ENCODE data around the gene CHRDL2. TPM values are rescaled to one million over a fixed set of nuclear protein-coding genes. Genes with fewer than 3 reads are reported as not detected.

Gene CHRDL2
- total RNA-seq, 3 donors from 2014 or later, result 4.2 TPM; not detected in 2

DNA sequence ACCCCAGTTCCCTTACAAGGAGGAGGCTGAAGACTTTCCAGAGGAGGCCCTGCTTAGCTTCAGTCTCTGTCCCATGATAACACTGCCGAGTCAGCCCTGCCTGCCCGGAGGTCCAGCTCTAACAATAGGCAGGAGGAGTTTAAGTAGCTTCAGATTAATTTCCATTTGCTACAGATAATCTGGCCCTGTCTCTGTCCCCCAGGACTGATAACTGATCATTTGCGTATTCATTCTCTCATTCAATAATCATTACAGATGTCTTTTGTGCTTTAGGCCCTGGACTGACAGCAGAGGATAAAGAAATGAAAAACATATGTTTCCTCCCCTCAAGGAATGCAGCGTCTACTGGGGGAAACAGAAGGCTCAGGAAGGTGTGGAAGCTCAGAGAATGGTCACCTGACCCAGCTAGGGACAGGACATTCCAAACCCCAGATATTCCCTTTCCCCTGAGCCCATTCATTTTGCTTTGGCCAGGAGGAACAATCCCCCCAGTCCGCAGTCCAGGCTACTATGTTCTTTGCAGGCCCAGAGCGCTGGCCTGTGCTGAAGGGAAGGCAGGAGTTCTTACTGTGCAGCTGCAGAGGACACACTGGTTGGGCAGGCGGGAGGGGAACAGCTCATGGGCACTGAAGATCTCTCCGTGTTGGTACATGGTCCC lies 20.8 kb downstream of the CHRDL2 start:
- no peaks in the 10 kb centered on the region for H3K27me3 ChIP-seq
- TF ChIP-seq POLR2A (IDR thresholded peaks at IDR 0.05) (no peak), POLR2AphosphoS5 (IDR thresholded peaks at IDR 0.05) (no peak), CTCF (IDR thresholded peaks at IDR 0.05) (no peak)
- peak overlapping the region in 1 of 2 donors; percentile 52 for H3K27ac ChIP-seq
- no peak overlapping the region for H3K4me3 ChIP-seq
- intact Hi-C loops (cut with DNase I; ENCODE audit: low total_unique reads), result no loop called here
- no peaks in the 10 kb centered on the region for H3K36me3 ChIP-seq
- H3K4me1 ChIP-seq, result no peaks in the 10 kb centered on the region
- no peaks in the 10 kb centered on the region for H3K9me3 ChIP-seq
- DNase-seq (ENCODE audit: low spot score in 2 of 2), result no peak

GRCh38 chr11:74709175-74709574 lies 22.1 kb downstream of the CHRDL2 start:
- TF ChIP-seq POLR2A (IDR thresholded peaks at IDR 0.05) (no peak), POLR2AphosphoS5 (IDR thresholded peaks at IDR 0.05) (no peak), CTCF (IDR thresholded peaks at IDR 0.05) (no peak)
- no peak overlapping the region for H3K27ac ChIP-seq
- intact Hi-C loops (cut with DNase I; ENCODE audit: low total_unique reads), result no loop called here

DNA sequence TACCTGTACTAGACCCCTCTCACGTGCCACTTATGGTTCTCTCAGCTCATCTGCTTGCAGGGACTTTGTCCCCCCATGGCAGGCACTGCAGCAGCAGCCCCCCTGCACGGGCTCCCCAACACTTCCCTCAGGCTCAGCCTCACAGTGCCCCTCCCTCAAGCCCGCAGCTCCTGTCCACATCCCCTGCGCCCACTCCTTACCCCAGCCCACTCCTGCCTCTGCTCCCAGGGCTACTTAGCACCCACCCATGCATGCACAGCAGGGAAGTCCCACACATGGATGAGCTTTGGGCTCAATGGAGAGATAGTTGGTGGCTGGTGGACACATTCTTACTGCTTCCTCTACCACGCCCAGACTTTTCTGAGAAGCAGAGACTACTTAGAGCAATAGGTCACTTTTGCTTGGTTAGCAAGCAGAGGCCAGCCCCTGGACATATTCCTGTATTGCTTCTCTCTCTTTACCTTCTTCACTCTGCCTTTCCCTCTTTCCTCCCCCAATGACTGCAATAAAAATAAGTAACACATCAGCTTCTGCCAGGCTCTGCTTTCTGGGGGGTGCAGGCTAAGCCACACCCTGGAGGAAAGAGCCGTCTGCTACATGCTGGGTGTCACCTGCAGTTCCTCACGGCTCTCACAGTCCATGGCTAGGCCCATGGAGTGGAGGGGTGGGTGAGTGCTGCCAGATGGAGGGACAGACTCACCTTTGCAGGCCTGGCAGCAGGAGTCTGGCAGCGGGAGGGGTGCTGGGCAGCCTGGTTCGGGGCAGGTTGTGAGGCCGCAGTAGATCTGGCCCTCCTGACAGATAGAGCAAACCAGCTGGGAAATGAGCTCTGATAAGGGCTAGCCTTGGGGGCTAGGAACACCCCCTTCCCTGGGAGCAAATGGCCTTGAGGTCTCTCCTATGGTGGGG lies 23.4 kb downstream of the CHRDL2 start:
- no peaks in the 10 kb centered on the region for H3K36me3 ChIP-seq
- no peak overlapping the region for H3K4me3 ChIP-seq
- no peak for TF ChIP-seq CTCF (IDR thresholded peaks at IDR 0.05)
- no peak for TF ChIP-seq POLR2A (IDR thresholded peaks at IDR 0.05)
- no peak for TF ChIP-seq POLR2AphosphoS5 (IDR thresholded peaks at IDR 0.05)
- H3K27me3 ChIP-seq, result no peaks in the 10 kb centered on the region
- intact Hi-C loops (cut with DNase I; ENCODE audit: low total_unique reads), result no loop called here
- H3K27ac ChIP-seq, result no peak overlapping the region
- H3K9me3 ChIP-seq, result no peaks in the 10 kb centered on the region
- no peak for DNase-seq (ENCODE audit: low spot score in 2 of 2)
- no peaks in the 10 kb centered on the region for H3K4me1 ChIP-seq

More at GRCh38 chr11:74709175-74709574, 22.1 kb downstream of the CHRDL2 start:
- Histone ChIP-seq H3K36me3 (no peaks in the 10 kb centered on the region), H3K4me1 (no peaks in the 10 kb centered on the region), H3K9me3 (no peaks in the 10 kb centered on the region), H3K4me3 (no peak overlapping the region), H3K27me3 (no peaks in the 10 kb centered on the region)
- DNase-seq (ENCODE audit: low spot score in 2 of 2), result no peak

DNA sequence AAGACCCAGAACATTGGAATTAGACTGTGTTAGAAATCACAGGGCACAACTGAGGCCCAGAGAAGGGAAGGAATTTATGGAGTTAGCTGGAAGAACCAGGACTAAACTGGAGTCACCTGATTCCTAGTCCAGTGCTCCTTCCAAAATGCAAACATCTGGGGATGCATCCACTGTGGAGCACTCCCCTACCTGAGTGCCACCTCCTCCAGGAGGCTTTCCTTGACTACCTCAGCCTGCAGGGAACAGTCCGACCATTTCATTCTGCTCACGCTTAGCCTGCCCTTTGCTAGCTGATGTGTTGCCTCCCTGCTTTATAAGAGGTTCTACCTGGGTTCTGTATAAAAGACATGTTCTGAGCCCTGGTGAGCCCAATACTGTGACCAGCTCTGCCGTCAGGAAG lies 24.0 kb downstream of the CHRDL2 start:
- no peak for DNase-seq (ENCODE audit: low spot score in 2 of 2)
- Histone ChIP-seq H3K36me3 (no peaks in the 10 kb centered on the region), H3K27me3 (no peaks in the 10 kb centered on the region), H3K9me3 (no peaks in the 10 kb centered on the region), H3K4me3 (no peak overlapping the region), H3K4me1 (no peaks in the 10 kb centered on the region), H3K27ac (no peak overlapping the region)
- TF ChIP-seq POLR2AphosphoS5 (IDR thresholded peaks at IDR 0.05) (no peak), CTCF (IDR thresholded peaks at IDR 0.05) (no peak), POLR2A (IDR thresholded peaks at IDR 0.05) (no peak)
- intact Hi-C loops (cut with DNase I; ENCODE audit: low total_unique reads), result no loop called here

DNA sequence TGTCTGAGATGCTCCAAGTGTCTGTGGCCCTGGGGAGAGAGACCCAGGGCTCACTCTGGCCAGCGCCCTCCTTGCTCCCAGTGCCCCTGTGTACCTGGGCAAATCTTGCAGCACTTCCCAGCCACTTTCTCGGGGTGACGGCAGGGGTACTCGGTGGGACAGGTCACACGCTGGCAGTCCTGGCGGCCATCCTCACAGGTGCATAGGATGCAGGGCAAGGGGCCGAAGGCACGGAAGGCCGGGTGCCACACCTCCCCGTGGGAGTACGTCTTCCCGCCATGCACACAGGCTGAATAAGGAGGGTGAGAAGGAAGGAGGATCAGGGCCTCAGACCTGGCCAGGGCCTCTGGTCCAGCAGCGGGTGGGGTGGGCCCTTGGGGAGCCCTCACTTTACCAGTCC lies 28.0 kb downstream of the CHRDL2 start:
- TF ChIP-seq POLR2A (IDR thresholded peaks at IDR 0.05) (no peak), CTCF (IDR thresholded peaks at IDR 0.05) (no peak), POLR2AphosphoS5 (IDR thresholded peaks at IDR 0.05) (no peak)
- Histone ChIP-seq H3K36me3 (no peaks in the 10 kb centered on the region), H3K4me1 (no peaks in the 10 kb centered on the region), H3K9me3 (no peaks in the 10 kb centered on the region), H3K27me3 (no peaks in the 10 kb centered on the region), H3K4me3 (no peak overlapping the region), H3K27ac (no peak overlapping the region)
- DNase-seq (ENCODE audit: low spot score in 2 of 2), result no peak
- intact Hi-C loops (cut with DNase I; ENCODE audit: low total_unique reads), result no loop called here

Data from breast epithelium (tissue), 4 donors.